K562 (cell line): ENCODE measurements around the gene PAK1IP1. TPM values are rescaled to one million over a fixed set of nuclear protein-coding genes. Genes with fewer than 3 reads are reported as not detected.

Experiments used
- ARID1B ChIP-seq: fragments of 450-650 bp; IDR thresholded peaks from 2 replicates; pipeline ENCODE4 v1.6.1; 2016; ENCODE audit warnings: antibody characterized with exemption, mild to moderate bottlenecking, inconsistent platforms
- BRCA1 ChIP-seq, 2 experiments: fragments of 450-650 bp in 1 of 2; sonication (generic) in 1 of 2; formaldehyde crosslinking in 1 of 2; IDR thresholded peaks; 2 replicates each; pipeline versions ENCODE4 v1.5.0 to v1.6.1; 2017 to 2020; ENCODE audit warnings: mild to moderate bottlenecking in 1 of 2, missing genetic modification reagents in 1 of 2
- CREB1 ChIP-seq, 2 experiments: sonication (generic) in 1 of 2; formaldehyde crosslinking in 1 of 2; IDR thresholded peaks; 2 replicates each; pipeline versions ENCODE4 v1.6.1 to v1.8.0; 2012 to 2022; ENCODE audit warnings: inconsistent platforms in 1 of 2, mild to moderate bottlenecking in 1 of 2, missing genetic modification reagents in 1 of 2, moderate library complexity in 1 of 2
- EP400 ChIP-seq: fragments of 450-650 bp; IDR thresholded peaks from 2 replicates; pipeline ENCODE4 v1.6.1; 2017; ENCODE audit warnings: antibody characterized with exemption, mild to moderate bottlenecking, moderate library complexity
- ETS1 ChIP-seq: conservative IDR thresholded peaks from 2 replicates; pipeline ENCODE4 v1.6.1; 2011; ENCODE audit warnings: low read depth, mild to moderate bottlenecking, low read length; ENCODE audit not compliant: control insufficient read depth
- FOSL1 ChIP-seq: fragments of 200-800 bp; sonication (Bioruptor generic); conservative IDR thresholded peaks from 2 replicates; pipeline ENCODE4 v1.6.1; 2016; ENCODE audit warnings: missing genetic modification characterization, missing compliant biosample characterization
- FOXA3 ChIP-seq, 2 experiments: fragments of 450-650 bp in 1 of 2; sonication (generic) in 1 of 2; formaldehyde crosslinking; IDR thresholded peaks in 1 of 2; conservative IDR thresholded peaks in 1 of 2; 2 replicates each; pipeline versions ENCODE4 v1.4.0 to v1.8.0; 2020 to 2022; ENCODE audit warnings: mild to moderate bottlenecking in 2 of 2, missing genetic modification reagents in 1 of 2
- FOXM1 ChIP-seq, 2 experiments: fragments of 450-650 bp in 1 of 2; sonication (generic) in 1 of 2; formaldehyde crosslinking in 1 of 2; IDR thresholded peaks; 2 replicates each; pipeline versions ENCODE4 v1.6.1 to v1.9.0; 2017 to 2022; ENCODE audit warnings: low read depth in 2 of 2, mild to moderate bottlenecking in 2 of 2, missing genetic modification reagents in 1 of 2, moderate library complexity in 1 of 2
- HDAC3 ChIP-seq: fragments of 450-650 bp; IDR thresholded peaks from 2 replicates; pipeline ENCODE4 v1.6.1; 2018; ENCODE audit warnings: borderline replicate concordance, mild to moderate bottlenecking, moderate library complexity; ENCODE audit not compliant: partially characterized antibody
- KAT7 ChIP-seq: sonication (generic); formaldehyde crosslinking; IDR thresholded peaks from 2 replicates; pipeline ENCODE4 v1.8.0; 2022; ENCODE audit warnings: missing genetic modification reagents, mild to moderate bottlenecking, borderline replicate concordance
- MBD2 ChIP-seq: sonication (generic); IDR thresholded peaks from 2 replicates; pipeline ENCODE4 v1.6.1; 2016; ENCODE audit warnings: low read depth, borderline replicate concordance
- NFIC ChIP-seq: fragments of 450-650 bp; IDR thresholded peaks from 2 replicates; pipeline ENCODE4 v1.6.1; 2017; ENCODE audit warnings: mild to moderate bottlenecking, inconsistent platforms
- RAD51 ChIP-seq: fragments of 450-650 bp; IDR thresholded peaks from 2 replicates; pipeline ENCODE4 v1.7.1; 2016; ENCODE audit warnings: low read depth, mild to moderate bottlenecking, borderline replicate concordance
- ZFPM2 ChIP-seq: fragments of 250-450 bp; sonication (Bioruptor Pico); IDR thresholded peaks from 2 replicates; pipeline ENCODE4 v1.5.1; 2022; ENCODE audit warnings: mild to moderate bottlenecking
- ZNF165 ChIP-seq: fragments of 250-450 bp; sonication (Bioruptor Pico); IDR thresholded peaks from 2 replicates; pipeline ENCODE4 v1.4.0; 2020; ENCODE audit warnings: borderline replicate concordance
- ZNF212 ChIP-seq: fragments of 450-650 bp; formaldehyde crosslinking; IDR thresholded peaks from 2 replicates; pipeline ENCODE4 v1.4.0; 2020; ENCODE audit warnings: mild to moderate bottlenecking
- ZNF274 ChIP-seq: IDR thresholded peaks from 2 replicates; pipeline ENCODE4 v1.6.1; 2011; ENCODE audit warnings: low read depth, mild to moderate bottlenecking, low read length, moderate library complexity, borderline replicate concordance
- ZNF41 ChIP-seq: fragments of 250-450 bp; sonication (Bioruptor Pico); conservative IDR thresholded peaks from 2 replicates; pipeline ENCODE4 v1.4.0; 2020; ENCODE audit warnings: mild to moderate bottlenecking
- ZNF431 ChIP-seq: sonication (generic); formaldehyde crosslinking; IDR thresholded peaks from 2 replicates; pipeline ENCODE4 v1.8.0; 2022; ENCODE audit warnings: mild to moderate bottlenecking, missing genetic modification reagents
- ZNF449 ChIP-seq: fragments of 250-450 bp; sonication (Bioruptor Pico); IDR thresholded peaks from 2 replicates; pipeline ENCODE4 v1.8.0; 2022; ENCODE audit warnings: moderate library complexity, mild to moderate bottlenecking, inconsistent platforms
- ZNF589 ChIP-seq: fragments of 200-800 bp; sonication (Bioruptor generic); IDR thresholded peaks from 2 replicates; pipeline ENCODE4 v1.6.1; 2016; ENCODE audit warnings: low read depth, missing genetic modification characterization, missing compliant biosample characterization
- polyA plus RNA-seq, 8 experiments: library from polyadenylated mRNA; depleted of rRNA in 4 of 8; stranded (reverse) in 5 of 8; unstranded in 3 of 8; fragments of >200 nt; fragmentation: Nextera tagmentation in 2 of 8; fragmentation: Illumina TruSeq in 1 of 8; extraction: Ambion mirVana in 2 of 8; extraction: Trizol in 1 of 8; gene quantifications; 2 replicates each; pipeline versions ENCODE4 v1.2.1 to v1.2.3, GENCODE V29; 2011 to 2014; ENCODE audit warnings: inconsistent platforms in 1 of 8, missing spikeins in 1 of 8
- total RNA-seq, 7 experiments: library from RNA; depleted of rRNA in 6 of 7; stranded (reverse); fragments of >200 nt in 6 of 7; fragmentation: Illumina TruSeq in 2 of 7; extraction: Trizol in 2 of 7; gene quantifications; 2 replicates each; pipeline versions ENCODE4 v1.2.1 to v1.2.3, GENCODE V29; 2011 to 2021; ENCODE audit warnings: low replicate concordance in 1 of 7
- TF ChIP-seq, protein P1 (sequence below): fragments of 450-650 bp; IDR thresholded peaks from 2 replicates; pipeline ENCODE4 v1.6.1; 2014; ENCODE audit warnings: low read depth, mild to moderate bottlenecking, moderate library complexity, borderline replicate concordance
- TF ChIP-seq, protein P2 (sequence below): sonication (generic); formaldehyde crosslinking; IDR thresholded peaks from 2 replicates; pipeline ENCODE4 v1.8.0; 2022; ENCODE audit warnings: mild to moderate bottlenecking, missing genetic modification reagents

Gene PAK1IP1
- total and polyA plus RNA-seq, 9 of the 15 experiments (the other 6 are each of a cell fraction or from before 2014, with no cell fraction given), result 50.0 to 200 (median 87.0) TPM

- TF ChIP-seq ETS1, result no peak
- TF ChIP-seq BRCA1 (IDR thresholded peaks at IDR 0.05), result no peak
- TF ChIP-seq BRCA1 (CRISPR knock-in tag; IDR thresholded peaks at IDR 0.05), result no peak
- no peak for TF ChIP-seq MBD2
- TF ChIP-seq HDAC3, result no peak
- 0 out of 2 replicates have a peak, but pooled peaks have one; percentile 1 for TF ChIP-seq FOSL1 (tag)
- no peak for TF ChIP-seq CREB1 (IDR thresholded peaks at IDR 0.05)
- TF ChIP-seq CREB1 (CRISPR knock-in tag; IDR thresholded peaks at IDR 0.05), result no peak
- TF ChIP-seq, protein P1, sequence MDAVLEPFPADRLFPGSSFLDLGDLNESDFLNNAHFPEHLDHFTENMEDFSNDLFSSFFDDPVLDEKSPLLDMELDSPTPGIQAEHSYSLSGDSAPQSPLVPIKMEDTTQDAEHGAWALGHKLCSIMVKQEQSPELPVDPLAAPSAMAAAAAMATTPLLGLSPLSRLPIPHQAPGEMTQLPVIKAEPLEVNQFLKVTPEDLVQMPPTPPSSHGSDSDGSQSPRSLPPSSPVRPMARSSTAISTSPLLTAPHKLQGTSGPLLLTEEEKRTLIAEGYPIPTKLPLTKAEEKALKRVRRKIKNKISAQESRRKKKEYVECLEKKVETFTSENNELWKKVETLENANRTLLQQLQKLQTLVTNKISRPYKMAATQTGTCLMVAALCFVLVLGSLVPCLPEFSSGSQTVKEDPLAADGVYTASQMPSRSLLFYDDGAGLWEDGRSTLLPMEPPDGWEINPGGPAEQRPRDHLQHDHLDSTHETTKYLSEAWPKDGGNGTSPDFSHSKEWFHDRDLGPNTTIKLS, result peak; percentile 64
- 0 out of 2 replicates have a peak, but pooled peaks have one; percentile 73 for TF ChIP-seq ZNF212 (CRISPR knock-in tag)
- no peak for TF ChIP-seq KAT7 (CRISPR knock-in tag)
- no peak for TF ChIP-seq ZNF431 (CRISPR knock-in tag)
- TF ChIP-seq, protein P2, sequence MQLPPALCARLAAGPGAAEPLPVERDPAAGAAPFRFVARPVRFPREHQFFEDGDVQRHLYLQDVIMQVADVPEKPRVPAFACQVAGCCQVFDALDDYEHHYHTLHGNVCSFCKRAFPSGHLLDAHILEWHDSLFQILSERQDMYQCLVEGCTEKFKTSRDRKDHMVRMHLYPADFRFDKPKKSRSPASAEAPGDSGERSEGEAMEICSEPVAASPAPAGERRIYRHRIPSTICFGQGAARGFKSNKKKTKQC, result no peak
- 0 out of 2 replicates have a peak, but pooled peaks have one; percentile 30 for TF ChIP-seq ZNF589 (CRISPR knock-in tag)
- TF ChIP-seq ZNF41 (CRISPR knock-in tag), result 0 out of 2 replicates have a peak, but pooled peaks have one; percentile 10
- TF ChIP-seq ZNF449 (CRISPR knock-in tag), result no peak
- TF ChIP-seq RAD51, result peak; percentile 90
- no peak for TF ChIP-seq ZNF274
- no peak for TF ChIP-seq ZFPM2
- peak; percentile 97 for TF ChIP-seq NFIC
- peak in 1 of 2 experiments; percentile 45; a peak in 1 of 4 replicates for TF ChIP-seq FOXA3 (CRISPR knock-in tag; conservative IDR thresholded peaks at IDR 0.05 in 1 of 2, IDR thresholded peaks at IDR 0.05 in 1 of 2)
- TF ChIP-seq ARID1B, result no peak
- TF ChIP-seq FOXM1 (IDR thresholded peaks at IDR 0.05; ENCODE audit: low read depth), result no peak
- no peak for TF ChIP-seq FOXM1 (CRISPR knock-in tag; IDR thresholded peaks at IDR 0.05; ENCODE audit: low read depth)
- TF ChIP-seq ZNF165, result no peak
- TF ChIP-seq EP400, result no peak; the same call in 1 of the 2 replicates
Observed at GRCh38 chr6:10722570-10722819, 27.7 kb downstream of the PAK1IP1 start (continued).
